ENCODE data around the gene TRIM14.

Gene TRIM14

GRCh38 chr9:98064623-98065392 lies 54.2 kb downstream of the TRIM14 start:
- H3K4me3 ChIP-seq (ENCODE audit: low read depth, low read length): no peak overlapping the region
- TF ChIP-seq CTCF (IDR thresholded peaks at IDR 0.05; ENCODE audit: low read depth, low read length, missing control alignments): no peak
- DNase-seq (ENCODE audit: low read depth): peak; percentile 11
- in situ Hi-C loops (cut with HindIII; ENCODE audit: low sequenced_read_pairs): no loop called here

- H3K4me3 ChIP-seq (ENCODE audit: low read depth, low read length): no peak overlapping the region
- DNase-seq (ENCODE audit: low read depth): no peak
- TF ChIP-seq CTCF (IDR thresholded peaks at IDR 0.05; ENCODE audit: low read depth, low read length, missing control alignments): no peak
- in situ Hi-C loops (cut with HindIII; ENCODE audit: low sequenced_read_pairs): no loop called here
Measured at GRCh38 chr9:98062161-98062560, 56.9 kb downstream of the TRIM14 start.

- H3K4me3 ChIP-seq (ENCODE audit: low read depth, low read length): peak overlapping the region; percentile 76
- in situ Hi-C loops (cut with HindIII; ENCODE audit: low sequenced_read_pairs): no loop called here
- DNase-seq (ENCODE audit: low read depth): no peak
- no peak for TF ChIP-seq CTCF (IDR thresholded peaks at IDR 0.05; ENCODE audit: low read depth, low read length, missing control alignments)
Measured at GRCh38 chr9:98057138-98057799, 61.8 kb downstream of the TRIM14 start.

- TF ChIP-seq CTCF (IDR thresholded peaks at IDR 0.05; ENCODE audit: low read depth, low read length, missing control alignments): no peak
- peak; percentile 65 for DNase-seq (ENCODE audit: low read depth)
- in situ Hi-C loops (cut with HindIII; ENCODE audit: low sequenced_read_pairs): no loop called here
- peak within 1 kb of the TSS; percentile 76 for H3K4me3 ChIP-seq (ENCODE audit: low read depth, low read length)
Measured at GRCh38 chr9:98056269-98057137, 62.5 kb downstream of the TRIM14 start, which contains the start of gene NANS. Gene NANS (plus strand): TSS chr9:98056732. CDS start chr9:98056809, 77 bp downstream.

- in situ Hi-C loops (cut with HindIII; ENCODE audit: low sequenced_read_pairs): no loop called here
Measured at GRCh38 chr9:98054376-98054951, 64.6 kb downstream of the TRIM14 start.

More at GRCh38 chr9:98054376-98054951, 64.6 kb downstream of the TRIM14 start:
- DNase-seq (ENCODE audit: low read depth): no peak
- no peak for TF ChIP-seq CTCF (IDR thresholded peaks at IDR 0.05; ENCODE audit: low read depth, low read length, missing control alignments)
- no peak overlapping the region for H3K4me3 ChIP-seq (ENCODE audit: low read depth, low read length)

Measured in astrocyte of the cerebellum (primary cell).